Smooth muscle cell (in vitro differentiated cells): Measurements from ENCODE around the gene CAV1. TPM values are rescaled to one million over a fixed set of nuclear protein-coding genes. Genes with fewer than 3 reads are reported as not detected.

ENCODE experiments used
- DNase-seq: peaks from one replicate; lab custom pipeline; 2025; ENCODE audit not compliant: unreplicated experiment; lab: John Stamatoyannopoulos, UW
- H2AFZ ChIP-seq: fragments of 200-600 bp; sonication (generic); 2 replicates; pipeline ENCODE4 v1.6.0; 2016; ENCODE audit warnings: antibody characterized with exemption, low read depth, mild to moderate bottlenecking
- H3F3A ChIP-seq: fragments of 200-600 bp; sonication (generic); 2 replicates; pipeline ENCODE4 v1.6.0; 2017; ENCODE audit warnings: antibody characterized with exemption, low read depth
- H3K27ac ChIP-seq: fragments of 200-600 bp; sonication (generic); 2 replicates; pipeline ENCODE4 v1.5.1; 2016; ENCODE audit warnings: low read depth, mild to moderate bottlenecking
- H3K27me3 ChIP-seq: fragments of 200-600 bp; sonication (generic); 2 replicates; pipeline ENCODE4 v1.6.1; 2016; ENCODE audit warnings: low read depth, mild to moderate bottlenecking
- H3K36me3 ChIP-seq: fragments of 200-600 bp; sonication (generic); 2 replicates; pipeline ENCODE4 v1.5.1; 2016; ENCODE audit warnings: low read depth
- H3K4me1 ChIP-seq: fragments of 200-600 bp; sonication (generic); 2 replicates; pipeline ENCODE4 v1.5.1; 2016; ENCODE audit warnings: low read depth
- H3K4me2 ChIP-seq: fragments of 200-600 bp; sonication (generic); 2 replicates; pipeline ENCODE4 v1.6.0; 2016; ENCODE audit warnings: mild to moderate bottlenecking
- H3K4me3 ChIP-seq: fragments of 200-600 bp; sonication (generic); 2 replicates; pipeline ENCODE4 v1.5.1; 2016; ENCODE audit warnings: mild to moderate bottlenecking
- H3K79me2 ChIP-seq: fragments of 200-600 bp; sonication (generic); 2 replicates; pipeline ENCODE4 v1.6.0; 2016; ENCODE audit warnings: low read depth, mild to moderate bottlenecking
- H3K9ac ChIP-seq: fragments of 200-600 bp; sonication (generic); 2 replicates; pipeline ENCODE4 v1.6.0; 2016; ENCODE audit warnings: low read depth
- H3K9me3 ChIP-seq: fragments of 200-600 bp; sonication (generic); replicated peaks from 2 replicates; pipeline ENCODE4 v1.5.1; 2016; ENCODE audit warnings: low read depth
- H4K20me1 ChIP-seq: fragments of 200-600 bp; sonication (generic); 2 replicates; pipeline ENCODE4 v1.6.0; 2016; ENCODE audit warnings: low read depth
- WGBS: methylation state at CpG from one replicate; pipeline ENCODE4 v1.1.7; 2016; ENCODE audit warnings: low lambda C conversion rate; 5-methylcytosine and 5-hydroxymethylcytosine counted together
- polyA plus RNA-seq: library from polyadenylated mRNA; unstranded; fragments of >200 nt; fragmentation: Nextera tagmentation; extraction: Ambion mirVana; gene quantifications from 2 replicates; pipeline ENCODE4 v1.2.1, GENCODE V29; 2016
- total RNA-seq: library from RNA; depleted of rRNA; stranded (reverse); fragments of >200 nt; gene quantifications from 2 replicates; pipeline ENCODE4 v1.2.3, GENCODE V29; 2014
- TF ChIP-seq, protein P1 (sequence below): fragments of 200-600 bp; sonication (generic); IDR thresholded peaks from 2 replicates; pipeline ENCODE4 v1.5.1; 2017; ENCODE audit warnings: borderline replicate concordance, mild to moderate bottlenecking, antibody characterized with exemption; ENCODE audit not compliant: insufficient read depth, poor library complexity, severe bottlenecking

CAV1 gene
- total and polyA plus RNA-seq, 2 experiments from 2014 or later, result 55.8 to 84.7 TPM

- Histone ChIP-seq H3K27ac (no peak overlapping the region), H3K36me3 (no peaks in the 10 kb centered on the region)
Observed at GRCh38 chr7:116530107-116530820, 5.4 kb downstream of the CAV1 start.

DNA sequence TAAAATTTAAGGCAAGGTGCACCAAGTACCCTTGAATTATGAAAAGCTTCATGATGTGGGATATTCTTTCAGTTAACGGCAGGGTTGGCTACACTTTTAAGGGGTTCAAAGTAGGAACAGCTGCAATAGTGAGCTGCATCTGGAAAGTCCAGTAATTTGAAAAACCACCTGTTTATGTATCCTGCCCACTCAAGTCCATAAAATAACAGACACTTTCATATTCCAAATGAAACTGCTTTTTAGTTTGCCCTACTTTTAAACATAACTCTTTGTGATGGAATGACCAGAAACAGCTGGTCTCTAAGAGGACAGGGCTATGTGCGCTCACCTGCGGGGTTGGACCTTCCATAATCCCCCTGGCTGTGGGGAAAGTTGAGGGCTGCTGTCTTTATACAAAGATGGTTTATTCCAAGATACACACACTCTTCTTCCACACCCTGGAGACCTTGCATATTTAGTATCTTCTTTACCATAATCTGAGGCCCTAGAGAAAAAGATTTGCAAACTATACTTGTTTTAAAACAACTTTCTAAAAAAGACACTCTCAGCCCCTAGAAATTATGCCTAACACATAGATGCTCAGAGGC, 7.4 kb downstream of the CAV1 start:
- H3K4me1 ChIP-seq, result no peaks in the 10 kb centered on the region
- no peak overlapping the region for H3K27ac ChIP-seq
- no peaks in the 10 kb centered on the region for H3K36me3 ChIP-seq
- TF ChIP-seq, protein P1, sequence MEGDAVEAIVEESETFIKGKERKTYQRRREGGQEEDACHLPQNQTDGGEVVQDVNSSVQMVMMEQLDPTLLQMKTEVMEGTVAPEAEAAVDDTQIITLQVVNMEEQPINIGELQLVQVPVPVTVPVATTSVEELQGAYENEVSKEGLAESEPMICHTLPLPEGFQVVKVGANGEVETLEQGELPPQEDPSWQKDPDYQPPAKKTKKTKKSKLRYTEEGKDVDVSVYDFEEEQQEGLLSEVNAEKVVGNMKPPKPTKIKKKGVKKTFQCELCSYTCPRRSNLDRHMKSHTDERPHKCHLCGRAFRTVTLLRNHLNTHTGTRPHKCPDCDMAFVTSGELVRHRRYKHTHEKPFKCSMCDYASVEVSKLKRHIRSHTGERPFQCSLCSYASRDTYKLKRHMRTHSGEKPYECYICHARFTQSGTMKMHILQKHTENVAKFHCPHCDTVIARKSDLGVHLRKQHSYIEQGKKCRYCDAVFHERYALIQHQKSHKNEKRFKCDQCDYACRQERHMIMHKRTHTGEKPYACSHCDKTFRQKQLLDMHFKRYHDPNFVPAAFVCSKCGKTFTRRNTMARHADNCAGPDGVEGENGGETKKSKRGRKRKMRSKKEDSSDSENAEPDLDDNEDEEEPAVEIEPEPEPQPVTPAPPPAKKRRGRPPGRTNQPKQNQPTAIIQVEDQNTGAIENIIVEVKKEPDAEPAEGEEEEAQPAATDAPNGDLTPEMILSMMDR, result no peak
- DNase-seq, result no peak
- H3K9me3 ChIP-seq, result no peaks in the 10 kb centered on the region
- H2AFZ ChIP-seq, result no peak overlapping the region
- peaks cover 22% of the 10 kb centered on the region for H3K79me2 ChIP-seq
- H3K27me3 ChIP-seq, result no peaks in the 10 kb centered on the region
- no peak overlapping the region for H3K4me2 ChIP-seq
- H3F3A ChIP-seq, result peaks cover 3% of the 10 kb centered on the region
- 91% methylated on average over 3 of the region's 3 CpGs for WGBS
- H4K20me1 ChIP-seq, result no peaks in the 10 kb centered on the region
- H3K9ac ChIP-seq, result no peak overlapping the region
- H3K4me3 ChIP-seq, result no peak overlapping the region

More at GRCh38 chr7:116530107-116530820, 5.4 kb downstream of the CAV1 start:
- Histone ChIP-seq H4K20me1 (no peaks in the 10 kb centered on the region), H2AFZ (no peak overlapping the region), H3F3A (peaks cover 3% of the 10 kb centered on the region), H3K9me3 (no peaks in the 10 kb centered on the region), H3K79me2 (peaks cover 22% of the 10 kb centered on the region), H3K9ac (no peak overlapping the region), H3K27me3 (no peaks in the 10 kb centered on the region), H3K4me3 (no peak overlapping the region), H3K4me1 (no peaks in the 10 kb centered on the region), H3K4me2 (no peak overlapping the region)
- TF ChIP-seq, protein P1, result no peak
- DNase-seq, result no peak
- 85% methylated on average over 3 of the region's 3 CpGs for WGBS

GRCh38 chr7:116534790-116535189, 10.0 kb downstream of the CAV1 start:
- Histone ChIP-seq H4K20me1 (no peaks in the 10 kb centered on the region), H3K4me3 (no peak overlapping the region), H3K9me3 (no peaks in the 10 kb centered on the region), H3K4me2 (no peak overlapping the region), H3K27ac (no peak overlapping the region), H3K9ac (no peak overlapping the region), H3K36me3 (no peaks in the 10 kb centered on the region), H3K4me1 (no peaks in the 10 kb centered on the region), H2AFZ (no peak overlapping the region), H3K27me3 (no peaks in the 10 kb centered on the region), H3F3A (peaks cover 3% of the 10 kb centered on the region), H3K79me2 (peaks cover 12% of the 10 kb centered on the region)
- DNase-seq, result no peak
- TF ChIP-seq, protein P1, result no peak
- 98% methylated on average over 2 of the region's 2 CpGs for WGBS

DNA sequence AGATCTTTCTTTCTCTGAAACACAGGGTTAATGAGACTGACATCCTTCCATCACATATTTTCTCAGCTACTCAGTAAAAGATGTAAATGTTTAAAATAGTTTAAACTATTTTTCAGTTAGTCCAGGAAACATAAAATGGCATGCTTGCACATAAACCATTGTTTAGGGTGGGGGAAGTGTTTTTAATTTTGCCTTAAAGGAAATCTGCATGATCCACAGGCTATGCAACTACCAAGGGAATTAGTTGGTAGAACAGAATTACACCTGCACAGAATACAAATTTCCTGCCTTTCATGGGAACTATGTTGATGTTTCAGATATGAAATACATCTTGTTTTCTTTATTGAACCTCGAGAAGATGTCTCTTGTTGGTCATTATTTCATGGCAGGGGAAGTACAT, 10.6 kb downstream of the CAV1 start:
- no peaks in the 10 kb centered on the region for H3K4me1 ChIP-seq
- H3K9me3 ChIP-seq, result no peaks in the 10 kb centered on the region
- no peak overlapping the region for H3K4me2 ChIP-seq
- H3K27me3 ChIP-seq, result no peaks in the 10 kb centered on the region
- H3F3A ChIP-seq, result peaks cover 3% of the 10 kb centered on the region
- TF ChIP-seq, protein P1, result no peak
- DNase-seq, result no peak
- no peak overlapping the region for H3K27ac ChIP-seq
- no peak overlapping the region for H3K4me3 ChIP-seq
- WGBS, result 97% methylated on average over 1 of the region's 1 CpG
- H3K36me3 ChIP-seq, result no peaks in the 10 kb centered on the region
- no peak overlapping the region for H2AFZ ChIP-seq
- no peaks in the 10 kb centered on the region for H4K20me1 ChIP-seq
- peaks cover 10% of the 10 kb centered on the region for H3K79me2 ChIP-seq
- H3K9ac ChIP-seq, result no peak overlapping the region
